GM19023 (cell line): Measurements from ENCODE around the gene IGF2.

ENCODE experiments used
- ATAC-seq: cut with Tn5 transposase; IDR thresholded peaks from one replicate; pipeline ENCODE4 v1.9.1; 2021; ENCODE audit warnings: mild to moderate bottlenecking, moderate library complexity; ENCODE audit not compliant: unreplicated experiment

Gene IGF2

GRCh38 chr11:2169626-2170570, 30.7 kb upstream of the IGF2 start:
- ATAC-seq = no peak

- no peak for ATAC-seq
Measured at GRCh38 chr11:2169005-2169378, 29.8 kb upstream of the IGF2 start.

GRCh38 chr11:2168286-2169004, 29.3 kb upstream of the IGF2 start:
- ATAC-seq = no peak

GRCh38 chr11:2167141-2168045, 28.2 kb upstream of the IGF2 start:
- no peak for ATAC-seq

GRCh38 chr11:2166091-2166851, 27.1 kb upstream of the IGF2 start:
- ATAC-seq = no peak

- ATAC-seq = no peak
Measured at GRCh38 chr11:2165571-2165970, 26.4 kb upstream of the IGF2 start.

GRCh38 chr11:2164861-2165555, 25.8 kb upstream of the IGF2 start:
- ATAC-seq = no peak

GRCh38 chr11:2164081-2164480, 24.9 kb upstream of the IGF2 start:
- no peak for ATAC-seq

- no peak for ATAC-seq
Measured at GRCh38 chr11:2163428-2163978, 24.3 kb upstream of the IGF2 start.

- ATAC-seq = no peak
Measured at GRCh38 chr11:2160736-2161259, 21.6 kb upstream of the IGF2 start, which contains the start of gene INS. INS (minus strand) TSS chr11:2161209; CDS start chr11:2160971, 238 bp downstream.

- no peak for ATAC-seq
Measured at GRCh38 chr11:2159536-2160413, 20.6 kb upstream of the IGF2 start.

GRCh38 chr11:2158966-2159365, 19.8 kb upstream of the IGF2 start:
- no peak for ATAC-seq

GRCh38 chr11:2158296-2158737, 19.1 kb upstream of the IGF2 start:
- ATAC-seq = no peak

- ATAC-seq = no peak
Measured at GRCh38 chr11:2157294-2158040, 18.3 kb upstream of the IGF2 start.

- no peak for ATAC-seq
Measured at GRCh38 chr11:2156416-2157182, 17.4 kb upstream of the IGF2 start.

- no peak for ATAC-seq
Measured at GRCh38 chr11:2155511-2155910, 16.3 kb upstream of the IGF2 start.

- ATAC-seq = no peak
Measured at GRCh38 chr11:2154889-2155288, 15.7 kb upstream of the IGF2 start.
